ENCODE results near the gene SLC12A7. TPM values are rescaled to one million over a fixed set of nuclear protein-coding genes. Genes with fewer than 3 reads are reported as not detected.

The SLC12A7 gene
- total and polyA plus RNA-seq, 2 donors (not counting 1 experiment from before 2014, with no cell fraction given): 2.9 to 23.9 TPM

GRCh38 chr5:1134478-1134877, 22.6 kb upstream of the SLC12A7 start:
- no peaks in the 10 kb centered on the region for H4K20me1 ChIP-seq (ENCODE audit: control insufficient read depth, extremely low read depth, insufficient read depth, low read length)
- no peaks in the 10 kb centered on the region for H3K9me3 ChIP-seq (ENCODE audit: control insufficient read depth, insufficient read depth, low read depth, low read length)

GRCh38 chr5:1133510-1134201, 21.8 kb upstream of the SLC12A7 start:
- Histone ChIP-seq H2AFZ (ENCODE audit: low read length) (no peak overlapping the region), H3K27me3 (ENCODE audit: control insufficient read depth, insufficient read depth, low read length) (no peaks in the 10 kb centered on the region), H3K4me2 (ENCODE audit: extremely low read depth, insufficient read depth, low read length) (no peak overlapping the region), H3K4me3 (replicated peaks in 1 of 4; ENCODE audit: control extremely low read depth in 1 of 4, insufficient read depth in 1 of 4, low read depth in 3 of 4, low read length in 4 of 4) (no peak overlapping the region), H3K9ac (ENCODE audit: insufficient read depth, low read length) (no peak overlapping the region), H3K4me1 (ENCODE audit: control insufficient read depth, extremely low read depth, insufficient read depth, low read length) (no peaks in the 10 kb centered on the region), H3K36me3 (ENCODE audit: control insufficient read depth, insufficient read depth, low read length) (no peaks in the 10 kb centered on the region), H3K79me2 (ENCODE audit: control insufficient read depth, insufficient read depth, low read length) (no peaks in the 10 kb centered on the region), H3K9me3 (ENCODE audit: control insufficient read depth, insufficient read depth, low read depth, low read length) (no peaks in the 10 kb centered on the region), H4K20me1 (ENCODE audit: control insufficient read depth, extremely low read depth, insufficient read depth, low read length) (no peaks in the 10 kb centered on the region), H3K27ac (ENCODE audit: insufficient read depth, low read length) (no peak overlapping the region)
- TF ChIP-seq CTCF (conservative IDR thresholded peaks at IDR 0.05 in 1 of 2, IDR thresholded peaks at IDR 0.05 in 1 of 2; ENCODE audit: low read depth in 1 of 2, low read length in 2 of 2): no peak
- TF ChIP-seq EZH2 (IDR thresholded peaks at IDR 0.05; ENCODE audit: low read length, missing control alignments): no peak
- DNase-seq (ENCODE audit: low read depth in 2 of 2): no peak

More at GRCh38 chr5:1134478-1134877, 22.6 kb upstream of the SLC12A7 start:
- DNase-seq (ENCODE audit: low read depth in 2 of 2): no peak
- Histone ChIP-seq H3K4me2 (ENCODE audit: extremely low read depth, insufficient read depth, low read length) (no peak overlapping the region), H3K79me2 (ENCODE audit: control insufficient read depth, insufficient read depth, low read length) (no peaks in the 10 kb centered on the region), H3K9ac (ENCODE audit: insufficient read depth, low read length) (no peak overlapping the region), H3K27ac (ENCODE audit: insufficient read depth, low read length) (no peak overlapping the region), H3K4me1 (ENCODE audit: control insufficient read depth, extremely low read depth, insufficient read depth, low read length) (no peaks in the 10 kb centered on the region), H3K36me3 (ENCODE audit: control insufficient read depth, insufficient read depth, low read length) (no peaks in the 10 kb centered on the region), H3K27me3 (ENCODE audit: control insufficient read depth, insufficient read depth, low read length) (no peaks in the 10 kb centered on the region), H3K4me3 (replicated peaks in 1 of 4; ENCODE audit: control extremely low read depth in 1 of 4, insufficient read depth in 1 of 4, low read depth in 3 of 4, low read length in 4 of 4) (no peak overlapping the region), H2AFZ (ENCODE audit: low read length) (no peak overlapping the region)
- no peak for TF ChIP-seq EZH2 (IDR thresholded peaks at IDR 0.05; ENCODE audit: low read length, missing control alignments)
- peak in 1 of 2 donors; percentile 4 for TF ChIP-seq CTCF (conservative IDR thresholded peaks at IDR 0.05 in 1 of 2, IDR thresholded peaks at IDR 0.05 in 1 of 2; ENCODE audit: low read depth in 1 of 2, low read length in 2 of 2)

- DNase-seq (ENCODE audit: low read depth in 2 of 2): no peak
- no peaks in the 10 kb centered on the region for H3K36me3 ChIP-seq (ENCODE audit: control insufficient read depth, insufficient read depth, low read length)
- H3K4me2 ChIP-seq (ENCODE audit: extremely low read depth, insufficient read depth, low read length): no peak overlapping the region
- no peaks in the 10 kb centered on the region for H3K79me2 ChIP-seq (ENCODE audit: control insufficient read depth, insufficient read depth, low read length)
- H3K9me3 ChIP-seq (ENCODE audit: control insufficient read depth, insufficient read depth, low read depth, low read length): no peaks in the 10 kb centered on the region
- H4K20me1 ChIP-seq (ENCODE audit: control insufficient read depth, extremely low read depth, insufficient read depth, low read length): no peaks in the 10 kb centered on the region
- TF ChIP-seq CTCF (conservative IDR thresholded peaks at IDR 0.05 in 1 of 2, IDR thresholded peaks at IDR 0.05 in 1 of 2; ENCODE audit: low read depth in 1 of 2, low read length in 2 of 2): no peak
- H3K4me1 ChIP-seq (ENCODE audit: control insufficient read depth, extremely low read depth, insufficient read depth, low read length): no peaks in the 10 kb centered on the region
- no peak overlapping the region for H3K9ac ChIP-seq (ENCODE audit: insufficient read depth, low read length)
- no peak overlapping the region for H3K27ac ChIP-seq (ENCODE audit: insufficient read depth, low read length)
- H3K4me3 ChIP-seq (replicated peaks in 1 of 4; ENCODE audit: control extremely low read depth in 1 of 4, insufficient read depth in 1 of 4, low read depth in 3 of 4, low read length in 4 of 4): no peak overlapping the region
- no peaks in the 10 kb centered on the region for H3K27me3 ChIP-seq (ENCODE audit: control insufficient read depth, insufficient read depth, low read length)
- no peak overlapping the region for H2AFZ ChIP-seq (ENCODE audit: low read length)
Measured at GRCh38 chr5:1133108-1133507, 21.2 kb upstream of the SLC12A7 start.
